ENCODE measurements around the gene ZNF836. TPM values are rescaled to one million over a fixed set of nuclear protein-coding genes. Genes with fewer than 3 reads are reported as not detected.

ZNF836 gene
- total and polyA plus RNA-seq, 2 of the 13 experiments (the other 11 are each of a cell fraction or from before 2014, with no cell fraction given), result 1.6 to 5.3 TPM

DNA sequence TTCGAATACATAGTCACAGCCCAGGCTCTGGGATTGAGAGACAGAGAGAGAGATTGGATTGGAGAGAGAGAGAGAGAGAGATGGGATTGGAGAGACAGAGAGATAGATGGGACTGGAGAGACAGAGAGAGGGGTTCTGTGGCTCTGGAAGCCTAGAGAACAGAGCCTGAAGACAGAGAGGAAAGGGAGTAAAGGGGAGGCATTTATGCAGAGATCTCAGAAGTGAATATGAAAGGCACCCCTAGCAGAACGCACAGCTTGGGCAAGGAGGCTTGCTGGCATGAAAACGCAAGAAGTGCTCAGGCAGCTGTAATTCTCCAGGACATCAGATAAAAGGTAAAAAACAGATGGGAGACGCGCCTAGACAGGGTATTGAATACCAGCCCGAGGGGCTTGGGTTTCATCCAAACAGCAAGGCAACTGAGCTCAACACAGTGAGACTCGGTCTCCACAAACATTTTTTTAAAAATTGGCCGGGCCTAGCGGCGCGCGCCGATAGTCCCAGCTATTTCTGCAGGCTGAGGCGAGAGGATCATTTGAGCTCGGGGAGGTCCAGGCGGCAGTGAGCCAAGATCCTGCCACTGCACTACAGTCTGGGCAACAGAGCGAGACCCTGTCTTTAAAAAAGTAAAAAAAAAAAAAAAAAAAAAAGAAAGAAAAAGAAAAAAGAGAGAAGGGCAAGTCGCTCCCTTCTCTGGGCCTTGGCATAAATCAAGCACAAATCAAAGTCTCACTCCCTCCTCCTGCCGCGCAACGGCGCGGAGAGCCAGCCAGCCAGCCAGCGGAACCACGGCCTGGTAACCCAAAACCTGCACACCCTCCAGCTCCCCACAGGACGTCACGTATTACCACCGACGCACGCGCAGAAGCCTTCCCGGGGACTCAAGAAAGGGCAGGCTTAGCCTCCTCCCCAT is 17.7 kb upstream of the ZNF836 start (continued):
- TF ChIP-seq IKZF4 (CRISPR knock-in tag; IDR thresholded peaks at IDR 0.05; ENCODE audit: borderline replicate concordance, low read depth, not compliant biosample characterization) (no peak), TAF1 (CRISPR knock-in tag; IDR thresholded peaks at IDR 0.05) (no peak; the same call in 1 of the 2 replicates), ZNF747 (CRISPR knock-in tag; IDR thresholded peaks at IDR 0.05; ENCODE audit: borderline replicate concordance) (0 out of 2 replicates have a peak, but pooled peaks have one; percentile 7), RFX5 (IDR thresholded peaks at IDR 0.05; ENCODE audit: low read depth, low read length) (peak; percentile 55; the same call in 1 of the 2 replicates), PHF8 (CRISPR knock-in tag; IDR thresholded peaks at IDR 0.05) (0 out of 2 replicates have a peak, but pooled peaks have one; percentile 48), SMARCE1 (IDR thresholded peaks at IDR 0.05; ENCODE audit: borderline replicate concordance) (no peak), ZNF83 (CRISPR knock-in tag; IDR thresholded peaks at IDR 0.05; ENCODE audit: borderline replicate concordance) (no peak), ZNF343 (CRISPR knock-in tag; IDR thresholded peaks at IDR 0.05) (0 out of 2 replicates have a peak, but pooled peaks have one; percentile 0), GATAD2A (CRISPR knock-in tag; IDR thresholded peaks at IDR 0.05) (0 out of 2 replicates have a peak, but pooled peaks have one; percentile 3), MED1 (CRISPR knock-in tag; IDR thresholded peaks at IDR 0.05) (peak; percentile 58), ZNF160 (CRISPR knock-in tag; IDR thresholded peaks at IDR 0.05) (peak; percentile 51; the same call in 1 of the 2 replicates), ELF3 (CRISPR knock-in tag; IDR thresholded peaks at IDR 0.05) (peak; percentile 30; the same call in 1 of the 2 replicates)
- TF ChIP-seq, protein P1, sequence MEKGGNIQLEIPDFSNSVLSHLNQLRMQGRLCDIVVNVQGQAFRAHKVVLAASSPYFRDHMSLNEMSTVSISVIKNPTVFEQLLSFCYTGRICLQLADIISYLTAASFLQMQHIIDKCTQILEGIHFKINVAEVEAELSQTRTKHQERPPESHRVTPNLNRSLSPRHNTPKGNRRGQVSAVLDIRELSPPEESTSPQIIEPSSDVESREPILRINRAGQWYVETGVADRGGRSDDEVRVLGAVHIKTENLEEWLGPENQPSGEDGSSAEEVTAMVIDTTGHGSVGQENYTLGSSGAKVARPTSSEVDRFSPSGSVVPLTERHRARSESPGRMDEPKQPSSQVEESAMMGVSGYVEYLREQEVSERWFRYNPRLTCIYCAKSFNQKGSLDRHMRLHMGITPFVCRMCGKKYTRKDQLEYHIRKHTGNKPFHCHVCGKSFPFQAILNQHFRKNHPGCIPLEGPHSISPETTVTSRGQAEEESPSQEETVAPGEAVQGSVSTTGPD (CRISPR knock-in tag; IDR thresholded peaks at IDR 0.05), result 0 out of 2 replicates have a peak, but pooled peaks have one; percentile 13
- TF ChIP-seq, protein P2, sequence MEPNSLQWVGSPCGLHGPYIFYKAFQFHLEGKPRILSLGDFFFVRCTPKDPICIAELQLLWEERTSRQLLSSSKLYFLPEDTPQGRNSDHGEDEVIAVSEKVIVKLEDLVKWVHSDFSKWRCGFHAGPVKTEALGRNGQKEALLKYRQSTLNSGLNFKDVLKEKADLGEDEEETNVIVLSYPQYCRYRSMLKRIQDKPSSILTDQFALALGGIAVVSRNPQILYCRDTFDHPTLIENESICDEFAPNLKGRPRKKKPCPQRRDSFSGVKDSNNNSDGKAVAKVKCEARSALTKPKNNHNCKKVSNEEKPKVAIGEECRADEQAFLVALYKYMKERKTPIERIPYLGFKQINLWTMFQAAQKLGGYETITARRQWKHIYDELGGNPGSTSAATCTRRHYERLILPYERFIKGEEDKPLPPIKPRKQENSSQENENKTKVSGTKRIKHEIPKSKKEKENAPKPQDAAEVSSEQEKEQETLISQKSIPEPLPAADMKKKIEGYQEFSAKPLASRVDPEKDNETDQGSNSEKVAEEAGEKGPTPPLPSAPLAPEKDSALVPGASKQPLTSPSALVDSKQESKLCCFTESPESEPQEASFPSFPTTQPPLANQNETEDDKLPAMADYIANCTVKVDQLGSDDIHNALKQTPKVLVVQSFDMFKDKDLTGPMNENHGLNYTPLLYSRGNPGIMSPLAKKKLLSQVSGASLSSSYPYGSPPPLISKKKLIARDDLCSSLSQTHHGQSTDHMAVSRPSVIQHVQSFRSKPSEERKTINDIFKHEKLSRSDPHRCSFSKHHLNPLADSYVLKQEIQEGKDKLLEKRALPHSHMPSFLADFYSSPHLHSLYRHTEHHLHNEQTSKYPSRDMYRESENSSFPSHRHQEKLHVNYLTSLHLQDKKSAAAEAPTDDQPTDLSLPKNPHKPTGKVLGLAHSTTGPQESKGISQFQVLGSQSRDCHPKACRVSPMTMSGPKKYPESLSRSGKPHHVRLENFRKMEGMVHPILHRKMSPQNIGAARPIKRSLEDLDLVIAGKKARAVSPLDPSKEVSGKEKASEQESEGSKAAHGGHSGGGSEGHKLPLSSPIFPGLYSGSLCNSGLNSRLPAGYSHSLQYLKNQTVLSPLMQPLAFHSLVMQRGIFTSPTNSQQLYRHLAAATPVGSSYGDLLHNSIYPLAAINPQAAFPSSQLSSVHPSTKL (CRISPR knock-in tag; IDR thresholded peaks at IDR 0.05), result peak; percentile 26; the same call in 1 of the 2 replicates
- TF ChIP-seq, protein P3, sequence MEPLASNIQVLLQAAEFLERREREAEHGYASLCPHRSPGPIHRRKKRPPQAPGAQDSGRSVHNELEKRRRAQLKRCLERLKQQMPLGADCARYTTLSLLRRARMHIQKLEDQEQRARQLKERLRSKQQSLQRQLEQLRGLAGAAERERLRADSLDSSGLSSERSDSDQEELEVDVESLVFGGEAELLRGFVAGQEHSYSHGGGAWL (CRISPR knock-in tag; IDR thresholded peaks at IDR 0.05), result peak; percentile 11; the same call in 1 of the 2 replicates
- TF ChIP-seq, protein P4, sequence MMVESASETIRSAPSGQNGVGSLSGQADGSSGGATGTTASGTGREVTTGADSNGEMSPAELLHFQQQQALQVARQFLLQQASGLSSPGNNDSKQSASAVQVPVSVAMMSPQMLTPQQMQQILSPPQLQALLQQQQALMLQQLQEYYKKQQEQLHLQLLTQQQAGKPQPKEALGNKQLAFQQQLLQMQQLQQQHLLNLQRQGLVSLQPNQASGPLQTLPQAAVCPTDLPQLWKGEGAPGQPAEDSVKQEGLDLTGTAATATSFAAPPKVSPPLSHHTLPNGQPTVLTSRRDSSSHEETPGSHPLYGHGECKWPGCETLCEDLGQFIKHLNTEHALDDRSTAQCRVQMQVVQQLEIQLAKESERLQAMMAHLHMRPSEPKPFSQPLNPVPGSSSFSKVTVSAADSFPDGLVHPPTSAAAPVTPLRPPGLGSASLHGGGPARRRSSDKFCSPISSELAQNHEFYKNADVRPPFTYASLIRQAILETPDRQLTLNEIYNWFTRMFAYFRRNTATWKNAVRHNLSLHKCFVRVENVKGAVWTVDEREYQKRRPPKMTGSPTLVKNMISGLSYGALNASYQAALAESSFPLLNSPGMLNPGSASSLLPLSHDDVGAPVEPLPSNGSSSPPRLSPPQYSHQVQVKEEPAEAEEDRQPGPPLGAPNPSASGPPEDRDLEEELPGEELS (CRISPR knock-in tag; IDR thresholded peaks at IDR 0.05), result 0 out of 2 replicates have a peak, but pooled peaks have one; percentile 1
- TF ChIP-seq, protein P5, sequence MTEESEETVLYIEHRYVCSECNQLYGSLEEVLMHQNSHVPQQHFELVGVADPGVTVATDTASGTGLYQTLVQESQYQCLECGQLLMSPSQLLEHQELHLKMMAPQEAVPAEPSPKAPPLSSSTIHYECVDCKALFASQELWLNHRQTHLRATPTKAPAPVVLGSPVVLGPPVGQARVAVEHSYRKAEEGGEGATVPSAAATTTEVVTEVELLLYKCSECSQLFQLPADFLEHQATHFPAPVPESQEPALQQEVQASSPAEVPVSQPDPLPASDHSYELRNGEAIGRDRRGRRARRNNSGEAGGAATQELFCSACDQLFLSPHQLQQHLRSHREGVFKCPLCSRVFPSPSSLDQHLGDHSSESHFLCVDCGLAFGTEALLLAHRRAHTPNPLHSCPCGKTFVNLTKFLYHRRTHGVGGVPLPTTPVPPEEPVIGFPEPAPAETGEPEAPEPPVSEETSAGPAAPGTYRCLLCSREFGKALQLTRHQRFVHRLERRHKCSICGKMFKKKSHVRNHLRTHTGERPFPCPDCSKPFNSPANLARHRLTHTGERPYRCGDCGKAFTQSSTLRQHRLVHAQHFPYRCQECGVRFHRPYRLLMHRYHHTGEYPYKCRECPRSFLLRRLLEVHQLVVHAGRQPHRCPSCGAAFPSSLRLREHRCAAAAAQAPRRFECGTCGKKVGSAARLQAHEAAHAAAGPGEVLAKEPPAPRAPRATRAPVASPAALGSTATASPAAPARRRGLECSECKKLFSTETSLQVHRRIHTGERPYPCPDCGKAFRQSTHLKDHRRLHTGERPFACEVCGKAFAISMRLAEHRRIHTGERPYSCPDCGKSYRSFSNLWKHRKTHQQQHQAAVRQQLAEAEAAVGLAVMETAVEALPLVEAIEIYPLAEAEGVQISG (CRISPR knock-in tag; IDR thresholded peaks at IDR 0.05), result peak; percentile 24; the same call in 1 of the 2 replicates

All from HepG2 (cell line).